ENCODE measurements around the gene MRPS27. TPM values are rescaled to one million over a fixed set of nuclear protein-coding genes. Genes with fewer than 3 reads are reported as not detected.

Gene MRPS27
- total RNA-seq, 2 donors from 2014 or later: 42.9 to 58.8 TPM

- peaks cover 50 to 85% of the 10 kb centered on the region in 2 donors for H3K4me1 ChIP-seq (ENCODE audit: control insufficient read depth in 1 of 2, low read depth in 2 of 2)
- no peaks in the 10 kb centered on the region for H3K27me3 ChIP-seq (replicated peaks; ENCODE audit: insufficient read depth)
- H3K4me3 ChIP-seq: no peak overlapping the region
- no peaks in the 10 kb centered on the region for H3K9me3 ChIP-seq
- H3K27ac ChIP-seq: peak overlapping the region; percentile 78 to 83
- no peak for TF ChIP-seq CTCF (IDR thresholded peaks at IDR 0.05)
- no peak for ATAC-seq (ENCODE audit: insufficient number of reproducible peaks, low FRiP score, low read depth)
- DNase-seq (ENCODE audit: low spot score): no peak
- H3K36me3 ChIP-seq: no peaks in the 10 kb centered on the region
Measured at GRCh38 chr5:72245951-72246532, 74.0 kb downstream of the MRPS27 start.

- ATAC-seq (ENCODE audit: insufficient number of reproducible peaks, low FRiP score, low read depth): no peak
- no peak for DNase-seq (ENCODE audit: low spot score)
- Histone ChIP-seq H3K4me1 (ENCODE audit: control insufficient read depth in 1 of 2, low read depth in 2 of 2) (peaks cover 50 to 84% of the 10 kb centered on the region in 2 donors), H3K9me3 (no peaks in the 10 kb centered on the region), H3K36me3 (no peaks in the 10 kb centered on the region), H3K27ac (peak overlapping the region; percentile 78 to 83), H3K27me3 (replicated peaks; ENCODE audit: insufficient read depth) (no peaks in the 10 kb centered on the region), H3K4me3 (no peak overlapping the region)
- TF ChIP-seq CTCF (IDR thresholded peaks at IDR 0.05): no peak
Measured at GRCh38 chr5:72245546-72245945, 74.5 kb downstream of the MRPS27 start.

GRCh38 chr5:72244862-72245371 lies 75.1 kb downstream of the MRPS27 start:
- peak; percentile 54 for TF ChIP-seq CTCF (IDR thresholded peaks at IDR 0.05)
- ATAC-seq (ENCODE audit: insufficient number of reproducible peaks, low FRiP score, low read depth): peak; percentile 18
- no peaks in the 10 kb centered on the region for H3K9me3 ChIP-seq
- peak overlapping the region; percentile 78 to 83 for H3K27ac ChIP-seq
- DNase-seq (ENCODE audit: low spot score): no peak
- H3K27me3 ChIP-seq (replicated peaks; ENCODE audit: insufficient read depth): no peaks in the 10 kb centered on the region
- no peaks in the 10 kb centered on the region for H3K36me3 ChIP-seq
- no peak overlapping the region for H3K4me3 ChIP-seq
- H3K4me1 ChIP-seq (ENCODE audit: control insufficient read depth in 1 of 2, low read depth in 2 of 2): peaks cover 50 to 82% of the 10 kb centered on the region in 2 donors

- TF ChIP-seq CTCF (IDR thresholded peaks at IDR 0.05): no peak
- no peaks in the 10 kb centered on the region for H3K36me3 ChIP-seq
- H3K27ac ChIP-seq: peak overlapping the region; percentile 78 to 83
- H3K9me3 ChIP-seq: no peaks in the 10 kb centered on the region
- peaks cover 46 to 78% of the 10 kb centered on the region in 2 donors for H3K4me1 ChIP-seq (ENCODE audit: control insufficient read depth in 1 of 2, low read depth in 2 of 2)
- no peak for DNase-seq (ENCODE audit: low spot score)
- no peaks in the 10 kb centered on the region for H3K27me3 ChIP-seq (replicated peaks; ENCODE audit: insufficient read depth)
- no peak for ATAC-seq (ENCODE audit: insufficient number of reproducible peaks, low FRiP score, low read depth)
- no peak overlapping the region for H3K4me3 ChIP-seq
Measured at GRCh38 chr5:72243706-72244105, 76.3 kb downstream of the MRPS27 start.

- no peaks in the 10 kb centered on the region for H3K36me3 ChIP-seq
- peak overlapping the region in 1 of 2 donors; percentile 27 for H3K27ac ChIP-seq
- H3K4me3 ChIP-seq: no peak overlapping the region
- no peaks in the 10 kb centered on the region for H3K27me3 ChIP-seq (replicated peaks; ENCODE audit: insufficient read depth)
- ATAC-seq (ENCODE audit: insufficient number of reproducible peaks, low FRiP score, low read depth): no peak
- TF ChIP-seq CTCF (IDR thresholded peaks at IDR 0.05): no peak
- H3K4me1 ChIP-seq (ENCODE audit: control insufficient read depth in 1 of 2, low read depth in 2 of 2): peaks cover 42 to 73% of the 10 kb centered on the region in 2 donors
- no peaks in the 10 kb centered on the region for H3K9me3 ChIP-seq
- DNase-seq (ENCODE audit: low spot score): no peak
Measured at GRCh38 chr5:72242796-72243475, 77.1 kb downstream of the MRPS27 start.
